H1 (cell line): Measurements from ENCODE around the gene PYY. TPM values are rescaled to one million over a fixed set of nuclear protein-coding genes. Genes with fewer than 3 reads are reported as not detected.

Experiments
- CTCF ChIA-PET: fragments of 300-600 bp; sonication (Branson Sonifier 250); formaldehyde crosslinking; loops from one replicate; lab custom pipeline; 2021; ENCODE audit not compliant: partially characterized antibody; lab: Charles Lee
- POLR2A ChIA-PET: fragments of 300-600 bp; sonication (Branson Sonifier 250); formaldehyde crosslinking; loops from one replicate; lab custom pipeline; 2021; ENCODE audit warnings: inconsistent platforms; ENCODE audit not compliant: partially characterized antibody; lab: Charles Lee
- DNase-seq, 2 experiments: peaks; one replicate each; pipeline versions ENCODE4 v3.0.0 to v3.0.0-alpha.2; 2010 to 2022; ENCODE audit warnings: low spot score in 2 of 2, low read depth in 1 of 2, mixed read lengths in 1 of 2
- FAIRE-seq: peaks from 2 replicates; lab custom pipeline; 2011; peaks lifted over from hg19 to GRCh38; lab: Jason Lieb, UNC
- H2AFZ ChIP-seq: 2 replicates; pipeline ENCODE4 v1.8.1; 2012; ENCODE audit warnings: low read length, inconsistent platforms
- H2AK5ac ChIP-seq: 2 replicates; pipeline ENCODE4 v1.6.1; 2013; ENCODE audit warnings: low read depth, low read length
- H2BK120ac ChIP-seq: replicated peaks from 2 replicates; pipeline ENCODE3; 2013; ENCODE audit warnings: low read depth, low read length, inconsistent platforms
- H2BK12ac ChIP-seq: 2 replicates; pipeline ENCODE4 v1.6.1; 2013; ENCODE audit warnings: low read depth, low read length
- H2BK15ac ChIP-seq: 2 replicates; pipeline ENCODE4 v1.6.1; 2013; ENCODE audit warnings: low read length
- H2BK20ac ChIP-seq: 2 replicates; pipeline ENCODE4 v1.6.1; 2013; ENCODE audit warnings: low read length
- H2BK5ac ChIP-seq: 2 replicates; pipeline ENCODE4 v1.6.1; 2013; ENCODE audit warnings: low read depth, low read length
- H3K14ac ChIP-seq: 2 replicates; pipeline ENCODE4 v1.6.1; 2013; ENCODE audit warnings: inconsistent platforms; ENCODE audit not compliant: insufficient read length
- H3K18ac ChIP-seq: 2 replicates; pipeline ENCODE4 v1.6.1; 2013; ENCODE audit warnings: low read length; ENCODE audit errors: extremely low read depth
- H3K23ac ChIP-seq: 2 replicates; pipeline ENCODE4 v1.6.1; 2013; ENCODE audit warnings: inconsistent platforms; ENCODE audit not compliant: insufficient read length
- H3K23me2 ChIP-seq: 2 replicates; pipeline ENCODE4 v1.6.1; 2013; ENCODE audit warnings: low read depth, low read length
- H3K27ac ChIP-seq: 2 replicates; pipeline ENCODE4 v1.6.1; 2011; ENCODE audit warnings: low read depth, low read length, inconsistent platforms
- H3K27me3 ChIP-seq, 4 experiments: replicated peaks in 1 of 4; 1 replicate in 1 of 4; 2 replicates in 3 of 4; pipeline versions ENCODE4 v1.6.1 to v1.8.1; 2011 to 2013; ENCODE audit warnings: low read length in 3 of 4, mild to moderate bottlenecking in 3 of 4, inconsistent platforms in 2 of 4, mixed read lengths in 2 of 4, moderate library complexity in 1 of 4; ENCODE audit not compliant: control insufficient read depth in 3 of 4, insufficient read depth in 3 of 4; ENCODE audit errors: extremely low read depth in 1 of 4
- H3K36me3 ChIP-seq, 4 experiments: 2 replicates each; pipeline versions ENCODE4 v1.6.1 to v1.8.1; 2011 to 2013; ENCODE audit warnings: mild to moderate bottlenecking in 4 of 4, low read length in 3 of 4, moderate library complexity in 2 of 4, control low read depth in 1 of 4, inconsistent platforms in 1 of 4; ENCODE audit not compliant: insufficient read depth in 4 of 4, control insufficient read depth in 2 of 4
- H3K4ac ChIP-seq: replicated peaks from 2 replicates; pipeline ENCODE3; 2013; ENCODE audit warnings: low read length, low read depth, mixed read lengths, inconsistent platforms; ENCODE audit not compliant: insufficient read length
- H3K4me1 ChIP-seq, 4 experiments: replicated peaks in 1 of 4; 1 replicate in 1 of 4; 2 replicates in 3 of 4; pipeline versions ENCODE4 v1.6.1 to v1.8.1; 2011 to 2013; ENCODE audit warnings: low read length in 3 of 4, inconsistent platforms in 2 of 4, mixed read lengths in 1 of 4; ENCODE audit not compliant: insufficient read depth in 4 of 4, control insufficient read depth in 3 of 4
- H3K4me2 ChIP-seq, 2 experiments: 2 replicates each; pipeline versions ENCODE4 v1.6.1 to v1.8.1; 2011 to 2013; ENCODE audit warnings: low read depth in 2 of 2, low read length in 2 of 2, control low read depth in 1 of 2, inconsistent platforms in 1 of 2, mild to moderate bottlenecking in 1 of 2; ENCODE audit not compliant: insufficient read depth in 1 of 2
- H3K4me3 ChIP-seq, 4 experiments: fragments of 200-600, 300-600 bp in 1 of 4; sonication (generic), shearing (Covaris generic), sonication (Bioruptor Twin) in 1 of 4; 2 replicates each; pipeline versions ENCODE4 v1.5.1 to v1.8.1; 2011 to 2016; ENCODE audit warnings: low read length in 4 of 4, low read depth in 3 of 4, control low read depth in 2 of 4, inconsistent platforms in 2 of 4, mild to moderate bottlenecking in 2 of 4, mixed read lengths in 1 of 4, moderate library complexity in 1 of 4; ENCODE audit not compliant: insufficient read depth in 2 of 4; ENCODE audit errors: extremely low read depth in 1 of 4
- H3K56ac ChIP-seq: replicated peaks from 2 replicates; pipeline ENCODE3; 2013; ENCODE audit warnings: low read depth, mild to moderate bottlenecking, mixed read lengths, low read length, inconsistent platforms; ENCODE audit not compliant: insufficient read length
- H3K79me1 ChIP-seq: 2 replicates; pipeline ENCODE4 v1.6.1; 2013; ENCODE audit warnings: low read depth, low read length, control low read depth
- H3K79me2 ChIP-seq, 2 experiments: 2 replicates each; pipeline versions ENCODE4 v1.6.1 to v1.8.1; 2012 to 2013; ENCODE audit warnings: low read length in 2 of 2, mild to moderate bottlenecking in 2 of 2, inconsistent platforms in 1 of 2; ENCODE audit not compliant: insufficient read depth in 2 of 2, control insufficient read depth in 1 of 2
- H3K9ac ChIP-seq, 4 experiments: replicated peaks in 1 of 4; 1 replicate in 1 of 4; 2 replicates in 3 of 4; pipeline versions ENCODE4 v1.6.1 to v1.8.1; 2011 to 2013; ENCODE audit warnings: low read depth in 3 of 4, low read length in 3 of 4, control low read depth in 2 of 4, mild to moderate bottlenecking in 2 of 4, moderate library complexity in 2 of 4, inconsistent platforms in 1 of 4; ENCODE audit errors: extremely low read depth in 1 of 4
- H3K9me3 ChIP-seq, 2 experiments: 2 replicates each; pipeline versions ENCODE4 v1.6.1 to v1.8.1; 2012 to 2013; ENCODE audit warnings: mild to moderate bottlenecking in 2 of 2, moderate library complexity in 2 of 2, control low read depth in 1 of 2, inconsistent platforms in 1 of 2, low read depth in 1 of 2, low read length in 1 of 2, mixed read lengths in 1 of 2; ENCODE audit not compliant: insufficient read depth in 2 of 2
- H4K20me1 ChIP-seq, 2 experiments: replicated peaks in 1 of 2; 2 replicates each; pipeline versions ENCODE3 to v1.8.1; 2011 to 2013; ENCODE audit warnings: inconsistent platforms in 2 of 2, low read length in 2 of 2, mild to moderate bottlenecking in 1 of 2; ENCODE audit not compliant: insufficient read depth in 2 of 2, control insufficient read depth in 1 of 2
- H4K5ac ChIP-seq: 2 replicates; pipeline ENCODE4 v1.6.1; 2013; ENCODE audit warnings: low read length, low read depth, mixed read lengths, inconsistent platforms; ENCODE audit not compliant: insufficient read length
- H4K8ac ChIP-seq: 2 replicates; pipeline ENCODE4 v1.8.0; 2013; ENCODE audit warnings: mild to moderate bottlenecking, moderate library complexity, low read length, inconsistent platforms; ENCODE audit not compliant: insufficient read depth; ENCODE audit errors: extremely low read depth
- H4K91ac ChIP-seq: replicated peaks from 2 replicates; pipeline ENCODE3; 2013; ENCODE audit warnings: low read length, mixed read lengths, inconsistent platforms; ENCODE audit not compliant: insufficient read length
- SUZ12 ChIP-seq: fragments of 200-600 bp; sonication (generic); IDR thresholded peaks from 2 replicates; pipeline ENCODE4 v1.6.1; 2012; ENCODE audit warnings: mild to moderate bottlenecking, inconsistent platforms, low read length, moderate library complexity, mixed read lengths
- TBP ChIP-seq: IDR thresholded peaks from 2 replicates; pipeline ENCODE4 v1.6.1; 2011; ENCODE audit warnings: low read depth, low read length, improper control_type of control experiment
- WGBS, 2 experiments: shearing (Covaris generic) in 1 of 2; methylation state at CpG; one replicate each; pipeline versions ENCODE4 v1.1.6 to v1.1.7; 2013 to 2015; ENCODE audit warnings: low lambda C conversion rate in 2 of 2, mixed read lengths in 2 of 2, inconsistent platforms in 1 of 2, low coverage in 1 of 2, missing lambda C conversion rate in 1 of 2; ENCODE audit not compliant: insufficient replicate concordance in 2 of 2, insufficient coverage in 1 of 2, insufficient read length in 1 of 2; ENCODE audit errors: extremely low coverage in 1 of 2, missing lambda C conversion rate in 1 of 2; 5-methylcytosine and 5-hydroxymethylcytosine counted together
- long read RNA-seq, 2 experiments: library from RNA in 1 of 2; library from capped mRNA in 1 of 2; stranded (forward); transcript quantifications; one replicate each; pipeline ENCODE4 v2.0.0, GENCODE V29; 2021; ENCODE audit warnings: inconsistent platforms in 1 of 2
- polyA minus RNA-seq, 3 experiments: library from RNA; depleted of rRNA, polyadenylated mRNA; stranded (reverse); fragments of >200 nt; gene quantifications; 1 replicate in 2 of 3; 2 replicates in 1 of 3; pipeline ENCODE4 v1.2.3, GENCODE V29; 2011
- polyA plus RNA-seq, 7 experiments: library from polyadenylated mRNA; depleted of rRNA in 3 of 7; stranded (reverse) in 5 of 7; unstranded in 2 of 7; fragments of >200 nt in 5 of 7; fragments of 200-250 nt in 2 of 7; gene quantifications; 1 replicate in 5 of 7; 2 replicates in 1 of 7; 4 replicates in 1 of 7; pipeline versions ENCODE4 v1.2.1 to v1.2.3, GENCODE V29; 2011 to 2013; ENCODE audit warnings: missing spikeins in 2 of 7, mixed read lengths in 2 of 7
- total RNA-seq: library from RNA; stranded (reverse); fragmentation: NEBNext Ultra II Directional; extraction: Animal tissue kit (Norgen Biotek cat#: 25700); gene quantifications from 2 replicates; pipeline ENCODE4 v1.2.1, GENCODE V29; 2021

PYY gene
- total RNA-seq (0.42 and 0.93 TPM in 2 replicates), polyA plus RNA-seq (2011; rRNA removed) (2.7 and 3.4 TPM in 2 replicates), polyA minus RNA-seq (2011; rRNA and poly(A)+ RNA removed) (0.57 TPM in 1 of 2 replicates, not detected in the other)
- 1.0 TPM for polyA plus RNA-seq (2011; cell fraction: cytosol; rRNA removed)
- 2.4 TPM for polyA plus RNA-seq (2011; cell fraction: nucleus; rRNA removed)
- polyA plus RNA-seq (2012, experiment 1 of 2) = 1.0 to 3.2 TPM (median 1.7 TPM) in 4 replicates
- 2.4 TPM for polyA plus RNA-seq (2012, experiment 2 of 2)
- 3.9 TPM for polyA plus RNA-seq (2013, experiment 1 of 2)
- polyA plus RNA-seq (2013, experiment 2 of 2) = 4.8 TPM
- polyA minus RNA-seq (2011; cell fraction: cytosol; rRNA and poly(A)+ RNA removed) = not detected
- polyA minus RNA-seq (2011; cell fraction: nucleus; rRNA and poly(A)+ RNA removed) = not detected
- long read RNA-seq, experiment 1, partial matches to known transcripts = 1 of 4 reads
- long read RNA-seq, experiment 1, other reads (novel, unspliced or antisense) = 0 of 4 reads
- long read RNA-seq, experiment 2 = 0 reads

DNA sequence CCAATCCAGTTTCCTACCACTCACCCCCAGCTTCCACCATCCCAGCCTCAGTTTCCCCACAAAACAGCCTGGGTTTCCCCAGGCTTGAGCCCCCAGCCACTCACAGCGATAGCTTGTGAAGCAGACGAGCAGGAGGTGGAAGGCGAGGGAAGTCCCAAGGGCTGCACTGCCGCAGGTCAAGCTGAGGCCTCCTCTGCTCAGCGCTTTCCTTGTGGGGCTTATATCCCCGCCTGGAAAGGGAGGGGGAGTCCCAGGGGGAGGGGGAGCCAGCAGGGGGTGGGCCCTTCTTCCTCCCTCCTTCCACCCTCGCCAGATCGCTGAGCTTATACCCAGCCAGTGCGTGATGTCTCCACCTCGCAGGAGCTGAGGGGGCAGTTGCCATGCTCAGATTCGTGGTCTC, at the start of gene PYY:
Gene PYY, minus strand, starts transcription at position 195 of the 400 bp plus-strand sequence. CDS start 457 bp downstream, outside the sequence.
- Histone ChIP-seq H3K79me1 (no peaks in the 10 kb centered on the region), H3K9ac (peak within 1 kb of the TSS in 3 of 4 experiments; percentile 57 to 74 (median 69); a peak in 6 of 7 replicates), H2AFZ (peak within 1 kb of the TSS; percentile 85), H4K20me1 (no peaks in the 10 kb centered on the region), H3K27ac (peak within 1 kb of the TSS; percentile 80), H3K23ac (no peak within 1 kb of the TSS), H3K14ac (peak within 1 kb of the TSS; percentile 87), H2BK120ac (peak within 1 kb of the TSS; percentile 77), H3K4ac (peak within 1 kb of the TSS; percentile 76), H2BK20ac (peak within 1 kb of the TSS; percentile 80; the same call in 1 of the 2 replicates), H3K23me2 (peaks cover 16% of the 10 kb centered on the region), H3K4me2 (peak within 1 kb of the TSS; percentile 86 to 90), H3K27me3 (peaks cover 2 to 25% (median 18%) of the 10 kb centered on the region in 4 experiments; a peak in 6 of 7 replicates), H4K5ac (peak within 1 kb of the TSS; percentile 94), H4K8ac (peak within 1 kb of the TSS; percentile 83), H2BK15ac (peak within 1 kb of the TSS; percentile 100), H3K36me3 (no peaks in the 10 kb centered on the region), H3K4me3 (peak within 1 kb of the TSS; percentile 61 to 73 (median 70)), H4K91ac (peak within 1 kb of the TSS; percentile 99), H3K56ac (peak within 1 kb of the TSS; percentile 95), H2BK5ac (peak within 1 kb of the TSS; percentile 95; the same call in 1 of the 2 replicates), H3K4me1 (peaks cover 5 to 15% (median 12%) of the 10 kb centered on the region in 4 experiments)
- DNase-seq = no peak
- POLR2A ChIA-PET = interaction anchor here (0.7 to 1.7 kb wide), 4 partner anchors 10 to 55 kb away, joined by 3 to 10 read pairs (median 4); partner anchors contain the start of gene PPY
- no peak for FAIRE-seq
- 0 out of 2 replicates have a peak, but pooled peaks have one; percentile 14 for TF ChIP-seq SUZ12
- no peak for TF ChIP-seq TBP
- TF ChIP-seq, all 59 proteins: peak for 1
- H3K18ac ChIP-seq = peak within 1 kb of the TSS; percentile 92
- H2AK5ac ChIP-seq = peak within 1 kb of the TSS; percentile 43; the same call in 1 of the 2 replicates
- CTCF ChIA-PET = interaction anchor here (0.8 to 3.8 kb wide), 11 partner anchors 10 to 112 kb away, joined by 3 to 13 read pairs (median 4); no protein-coding TSS in a partner anchor
- WGBS, 2 experiments = 60% methylated on average over 11 of the region's 11 CpGs; no CpG with 5 or more reads in 1 of the 2 experiments
- H2BK12ac ChIP-seq = peak within 1 kb of the TSS; percentile 98
- no peaks in the 10 kb centered on the region for H3K9me3 ChIP-seq
- no peaks in the 10 kb centered on the region for H3K79me2 ChIP-seq
